ENCODE data around the gene ZBTB42. TPM values are rescaled to one million over a fixed set of nuclear protein-coding genes. Genes with fewer than 3 reads are reported as not detected.
A peak's percentile ranks its signal among the peaks of the same experiment; 100 is the strongest.

The ZBTB42 gene
- polyA plus RNA-seq, 1 of the 3 experiments (the other 2 are of a cell fraction) = 3.1 TPM

GRCh38 chr14:104852280-104852663 is 51.4 kb downstream of the ZBTB42 start:
- Histone ChIP-seq H3K27ac (ENCODE audit: low read depth in 2 of 2, low read length in 1 of 2) (no peak overlapping the region), H2AFZ (ENCODE audit: low read depth) (no peak overlapping the region), H3K4me1 (ENCODE audit: control insufficient read depth in 1 of 2, insufficient read depth in 2 of 2, low read depth in 1 of 2, low read length in 1 of 2) (no peaks in the 10 kb centered on the region), H3K9ac (no peak overlapping the region), H3K4me3 (ENCODE audit: low read depth in 2 of 2, low read length in 1 of 2) (no peak overlapping the region), H3K9me3 (no peaks in the 10 kb centered on the region), H4K20me1 (ENCODE audit: insufficient read depth) (no peaks in the 10 kb centered on the region), H3K27me3 (ENCODE audit: insufficient read depth) (peaks cover 35% of the 10 kb centered on the region; the same call in 1 of the 2 replicates), H3K4me2 (no peak overlapping the region), H3K79me2 (ENCODE audit: insufficient read depth) (no peaks in the 10 kb centered on the region), H3K36me3 (replicated peaks in 1 of 2; ENCODE audit: control insufficient read depth in 1 of 2, insufficient read depth in 2 of 2, low read length in 1 of 2) (no peaks in the 10 kb centered on the region), H3K9me2 (no peaks in the 10 kb centered on the region), H3F3A (replicated peaks; ENCODE audit: insufficient read depth) (no peaks in the 10 kb centered on the region)
- no peak for TF ChIP-seq TCF12 (IDR thresholded peaks at IDR 0.05)
- TF ChIP-seq POLR2AphosphoS5 (IDR thresholded peaks at IDR 0.05; ENCODE audit: low read depth, low read length) = no peak
- no peak for TF ChIP-seq RCOR1 (IDR thresholded peaks at IDR 0.05; ENCODE audit: low read length)
- no peak for TF ChIP-seq ZBTB33 (IDR thresholded peaks at IDR 0.05; ENCODE audit: borderline replicate concordance, low read depth)
- TF ChIP-seq GABPA (IDR thresholded peaks at IDR 0.05; ENCODE audit: low read depth) = no peak
- POLR2A ChIA-PET = no interaction called here
- whole genome bisulfite sequencing (ENCODE audit: low lambda C conversion rate) = 16% methylated on average over 8 of the region's 8 CpGs
- CTCF ChIA-PET = interaction anchor here (0.8 to 1.0 kb wide), 3 partner anchors 12 to 25 kb away, joined by 3 to 5 read pairs (median 3); no protein-coding TSS in a partner anchor
- DNase-seq = peak; percentile 17

Other genes starting within 250 kb of the ZBTB42 start
- 0.05 TPM in 1 of 2 replicates, not detected in the other for gene C14orf180, start 221.3 kb upstream of the ZBTB42 start, polyA plus RNA-seq (2012; rRNA removed)
- 1.1 and 1.7 TPM in 2 replicates for gene TMEM179, start 196.3 kb upstream of the ZBTB42 start, polyA plus RNA-seq (2012; rRNA removed)
- gene INF2, start 111.5 kb upstream of the ZBTB42 start, polyA plus RNA-seq (2012; rRNA removed) = 20.1 and 32.5 TPM in 2 replicates
- gene ADSS1, start 76.9 kb upstream of the ZBTB42 start, polyA plus RNA-seq (2012; rRNA removed) = 11.8 and 14.3 TPM in 2 replicates
- 122 and 137 TPM in 2 replicates for gene SIVA1, start 48.0 kb upstream of the ZBTB42 start, polyA plus RNA-seq (2012; rRNA removed)
- 185 and 198 TPM in 2 replicates for gene AKT1, start 5.4 kb upstream of the ZBTB42 start, polyA plus RNA-seq (2012; rRNA removed)
- gene CEP170B, start 64.2 kb downstream of the ZBTB42 start, polyA plus RNA-seq (2012; rRNA removed) = 7.7 and 11.0 TPM in 2 replicates
- 0.02 TPM in 2 replicates for gene PLD4, start 123.8 kb downstream of the ZBTB42 start, polyA plus RNA-seq (2012; rRNA removed)
- gene AHNAK2, start 177.3 kb downstream of the ZBTB42 start, polyA plus RNA-seq (2012; rRNA removed) = 33.5 and 36.6 TPM in 2 replicates
- 18.5 and 21.4 TPM in 2 replicates for gene CLBA1, start 184.7 kb downstream of the ZBTB42 start, polyA plus RNA-seq (2012; rRNA removed)
- 23.7 and 26.8 TPM in 2 replicates for gene CDCA4, start 220.0 kb downstream of the ZBTB42 start, polyA plus RNA-seq (2012; rRNA removed)